Endothelial cell of umbilical vein (primary cell): ENCODE results near the gene SPPL2B. TPM values are rescaled to one million over a fixed set of nuclear protein-coding genes. Genes with fewer than 3 reads are reported as not detected.

ENCODE experiments used
- BruUV-seq: library from RNA; stranded (reverse); fragments of 400-500 nt; replicated peaks from 2 replicates; lab custom pipeline; 2021; lab: Mats Ljungman, UMichigan
- CTCF ChIA-PET: fragments of 300-600, 350-600 bp; sonication (Branson Sonifier 250); formaldehyde crosslinking; loops from one replicate; lab custom pipeline; 2021; ENCODE audit warnings: antibody characterized with exemption, inconsistent platforms; lab: Charles Lee
- POLR2A ChIA-PET: fragments of 300-600, 350-600 bp; sonication (Branson Sonifier 250); formaldehyde crosslinking; loops from one replicate; lab custom pipeline; 2021; ENCODE audit warnings: antibody characterized with exemption, inconsistent platforms; lab: Charles Lee
- DNase-seq: peaks from one replicate; pipeline ENCODE4 v3.0.0-alpha.2; 2011; ENCODE audit warnings: low read depth, low spot score
- FAIRE-seq: peaks from 2 replicates; lab custom pipeline; 2011; peaks lifted over from hg19 to GRCh38; lab: Jason Lieb, UNC
- H2AFZ ChIP-seq: 2 replicates; pipeline ENCODE4 v1.6.0; 2012; ENCODE audit warnings: low read depth, low read length, control low read depth, inconsistent platforms
- H3K27ac ChIP-seq: 2 replicates; pipeline ENCODE4 v1.5.1; 2011; ENCODE audit warnings: low read depth, mild to moderate bottlenecking, control low read depth, low read length, moderate library complexity; ENCODE audit not compliant: insufficient read depth
- H3K27me3 ChIP-seq, 2 experiments: 2 replicates each; pipeline versions ENCODE4 v1.6.0 to v1.6.1; 2011; ENCODE audit warnings: low read length in 2 of 2, mixed read lengths in 1 of 2; ENCODE audit not compliant: control insufficient read depth in 2 of 2, insufficient read depth in 2 of 2
- H3K36me3 ChIP-seq, 2 experiments: 2 replicates in 1 of 2; 3 replicates in 1 of 2; pipeline ENCODE4 v1.5.1; 2011; ENCODE audit warnings: low read length in 2 of 2, mild to moderate bottlenecking in 1 of 2, moderate library complexity in 1 of 2; ENCODE audit not compliant: control insufficient read depth in 2 of 2, insufficient read depth in 2 of 2; ENCODE audit errors: extremely low read depth in 1 of 2
- H3K4me1 ChIP-seq: 3 replicates; pipeline ENCODE4 v1.5.1; 2011; ENCODE audit warnings: mild to moderate bottlenecking, low read length; ENCODE audit not compliant: control insufficient read depth, insufficient read depth; ENCODE audit errors: extremely low read depth
- H3K4me2 ChIP-seq: 2 replicates; pipeline ENCODE4 v1.6.1; 2011; ENCODE audit warnings: low read length, control low read depth, mixed read lengths; ENCODE audit not compliant: insufficient read depth
- H3K4me3 ChIP-seq, 3 experiments: fragments of 200-600 bp in 1 of 3; sonication (generic), shearing (Covaris generic) in 1 of 3; replicated peaks in 1 of 3; 2 replicates each; pipeline ENCODE4 v1.5.1; 2011 to 2016; ENCODE audit warnings: control low read depth in 3 of 3, low read length in 3 of 3, mild to moderate bottlenecking in 2 of 3, inconsistent platforms in 1 of 3, low read depth in 1 of 3, moderate library complexity in 1 of 3; ENCODE audit not compliant: insufficient read depth in 1 of 3
- H3K79me2 ChIP-seq: 2 replicates; pipeline ENCODE4 v1.6.0; 2012; ENCODE audit warnings: low read length, inconsistent platforms; ENCODE audit not compliant: control insufficient read depth, insufficient read depth
- H3K9ac ChIP-seq: replicated peaks from 2 replicates; pipeline ENCODE3; 2011; ENCODE audit warnings: low read length, control low read depth; ENCODE audit not compliant: insufficient read depth; ENCODE audit errors: extremely low read depth
- H3K9me1 ChIP-seq: replicated peaks from 3 replicates; pipeline ENCODE4 v1.6.0; 2011; ENCODE audit warnings: mild to moderate bottlenecking, low read length; ENCODE audit not compliant: control insufficient read depth, insufficient read depth; ENCODE audit errors: extremely low read depth
- H3K9me3 ChIP-seq: replicated peaks from 2 replicates; pipeline ENCODE4 v1.5.1; 2012; ENCODE audit warnings: low read length, inconsistent platforms; ENCODE audit not compliant: control insufficient read depth, insufficient read depth
- H4K20me1 ChIP-seq: replicated peaks from 2 replicates; pipeline ENCODE3; 2011; ENCODE audit warnings: mild to moderate bottlenecking, low read length; ENCODE audit not compliant: control insufficient read depth, insufficient read depth; ENCODE audit errors: extremely low read depth
- FOS ChIP-seq: IDR thresholded peaks from 2 replicates; pipeline ENCODE4 v1.6.1; 2011; ENCODE audit warnings: mild to moderate bottlenecking, low read length, moderate library complexity, borderline replicate concordance; ENCODE audit not compliant: insufficient read depth
- GATA2 ChIP-seq: IDR thresholded peaks from 2 replicates; pipeline ENCODE4 v1.7.0; 2011; ENCODE audit warnings: low read depth, mild to moderate bottlenecking, moderate library complexity, mixed read lengths, low read length; ENCODE audit not compliant: insufficient read length, insufficient read depth
- JUN ChIP-seq: IDR thresholded peaks from 2 replicates; pipeline ENCODE4 v1.6.1; 2011; ENCODE audit warnings: borderline replicate concordance, low read depth; ENCODE audit not compliant: insufficient read length, insufficient read depth
- POLR2A ChIP-seq: IDR thresholded peaks from 2 replicates; pipeline ENCODE4 v1.6.1; 2012; ENCODE audit warnings: low read depth, mild to moderate bottlenecking, control low read depth, low read length
- dilution Hi-C: fragments of 300-500 bp; cut with MboI; formaldehyde crosslinking; loops from one replicate; pipeline ENCODE4 v1.15.0; 2019; ENCODE audit warnings: low sequenced_read_pairs; ENCODE audit not compliant: extremely low pct_ligation_motif_present
- intact Hi-C: fragments of 100-400 bp; cut with micrococcal nuclease; formaldehyde crosslinking; loops from one replicate; pipeline ENCODE4 v1.10.0; 2022
- polyA plus RNA-seq, 4 experiments: library from polyadenylated mRNA; depleted of rRNA in 3 of 4; stranded (reverse) in 3 of 4; unstranded in 1 of 4; fragments of >200 nt; gene quantifications; 2 replicates each; pipeline versions ENCODE4 v1.2.1 to v1.2.3, GENCODE V29; 2011 to 2012; ENCODE audit warnings: missing spikeins in 1 of 4
- total RNA-seq: library from RNA; stranded (reverse); gene quantifications from 2 replicates; pipeline ENCODE4 v1.2.3, GENCODE V29; 2021
- TF ChIP-seq, protein P1 (sequence below), 2 donors: IDR thresholded peaks; 1 replicate in 1 of 2; 2 replicates in 1 of 2; pipeline ENCODE4 v1.5.1; 2011; ENCODE audit warnings: low read length in 2 of 2, mild to moderate bottlenecking in 2 of 2, moderate library complexity in 2 of 2, control low read depth in 1 of 2, inconsistent platforms in 1 of 2, low read depth in 1 of 2; ENCODE audit not compliant: insufficient read depth in 1 of 2; ENCODE audit errors: extremely low read depth in 1 of 2

SPPL2B gene
- total and polyA plus RNA-seq, 2 donors (not counting 3 experiments of a cell fraction or from before 2014, with no cell fraction given): 60.7 to 62.7 TPM

DNA sequence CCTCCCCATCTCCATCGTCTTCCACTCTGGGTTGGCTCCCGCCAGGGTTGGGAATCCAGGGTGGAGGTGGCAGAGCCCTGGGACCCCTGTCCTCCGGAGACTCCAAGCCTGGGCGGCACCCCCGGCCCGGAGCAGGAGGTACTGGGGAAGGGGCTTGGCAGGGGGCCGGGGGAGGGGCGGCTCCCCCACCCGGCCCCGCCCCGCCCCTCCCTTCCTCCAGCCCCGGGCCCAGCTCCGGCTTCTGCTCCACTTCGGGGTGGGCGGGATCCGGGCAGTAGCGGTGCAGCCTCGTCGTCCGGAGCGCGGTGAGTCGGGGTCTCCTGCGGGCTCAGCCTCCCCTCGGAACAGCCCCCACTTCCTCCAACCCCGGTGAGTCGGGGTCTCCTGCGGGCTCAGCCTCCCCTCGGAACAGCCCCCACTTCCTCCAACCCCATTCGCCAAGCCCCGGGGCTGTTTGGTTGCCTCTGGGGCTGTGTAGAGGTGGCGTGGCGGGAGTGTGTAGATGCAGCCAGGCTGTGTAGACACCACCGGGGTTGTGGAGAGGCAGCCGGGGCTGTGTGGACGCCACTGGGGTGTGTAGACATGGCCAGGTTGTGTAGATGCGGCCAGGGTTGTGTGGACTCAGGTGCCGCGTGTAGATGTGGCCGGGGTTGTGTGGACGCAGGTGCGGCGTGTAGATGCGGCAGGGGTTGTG lies 31.7 kb downstream of the SPPL2B start, which contains the start of gene TMPRSS9:
TMPRSS9 (plus strand) TSS at position 274 of the 694 bp plus-strand sequence. CDS start 29,521 bp downstream, outside the sequence.
- Histone ChIP-seq H2AFZ (no peak within 1 kb of the TSS), H3K4me1 (no peaks in the 10 kb centered on the region), H3K9ac (no peak within 1 kb of the TSS), H3K9me3 (no peaks in the 10 kb centered on the region), H3K27me3 (peaks cover 5 to 11% of the 10 kb centered on the region in 2 experiments), H3K36me3 (no peaks in the 10 kb centered on the region), H3K4me2 (no peak within 1 kb of the TSS), H3K27ac (no peak within 1 kb of the TSS), H3K79me2 (no peaks in the 10 kb centered on the region), H3K9me1 (no peaks in the 10 kb centered on the region), H3K4me3 (no peak within 1 kb of the TSS), H4K20me1 (no peaks in the 10 kb centered on the region)
- DNase-seq (no peak), FAIRE-seq (no peak)
- dilution Hi-C loops: no loop called here
- no TSS peak for BruUV-seq
- intact Hi-C loops: no loop called here
- POLR2A ChIA-PET: no interaction called here
- CTCF ChIA-PET: no interaction called here
- TF ChIP-seq GATA2 (no peak), FOS (no peak), POLR2A (no peak), JUN (no peak)
- TF ChIP-seq, protein P1, sequence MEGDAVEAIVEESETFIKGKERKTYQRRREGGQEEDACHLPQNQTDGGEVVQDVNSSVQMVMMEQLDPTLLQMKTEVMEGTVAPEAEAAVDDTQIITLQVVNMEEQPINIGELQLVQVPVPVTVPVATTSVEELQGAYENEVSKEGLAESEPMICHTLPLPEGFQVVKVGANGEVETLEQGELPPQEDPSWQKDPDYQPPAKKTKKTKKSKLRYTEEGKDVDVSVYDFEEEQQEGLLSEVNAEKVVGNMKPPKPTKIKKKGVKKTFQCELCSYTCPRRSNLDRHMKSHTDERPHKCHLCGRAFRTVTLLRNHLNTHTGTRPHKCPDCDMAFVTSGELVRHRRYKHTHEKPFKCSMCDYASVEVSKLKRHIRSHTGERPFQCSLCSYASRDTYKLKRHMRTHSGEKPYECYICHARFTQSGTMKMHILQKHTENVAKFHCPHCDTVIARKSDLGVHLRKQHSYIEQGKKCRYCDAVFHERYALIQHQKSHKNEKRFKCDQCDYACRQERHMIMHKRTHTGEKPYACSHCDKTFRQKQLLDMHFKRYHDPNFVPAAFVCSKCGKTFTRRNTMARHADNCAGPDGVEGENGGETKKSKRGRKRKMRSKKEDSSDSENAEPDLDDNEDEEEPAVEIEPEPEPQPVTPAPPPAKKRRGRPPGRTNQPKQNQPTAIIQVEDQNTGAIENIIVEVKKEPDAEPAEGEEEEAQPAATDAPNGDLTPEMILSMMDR (IDR thresholded peaks at IDR 0.05; ENCODE audit: extremely low read depth in 1 of 2, insufficient read depth in 1 of 2, low read depth in 1 of 2, low read length in 2 of 2): no peak
